ENCODE measurements around the gene ESR2.

GRCh38 chr14:64272019-64272418 is 22.2 kb downstream of the ESR2 start:
- TF ChIP-seq CTCF (IDR thresholded peaks at IDR 0.05; ENCODE audit: low read depth, low read length) = no peak
- TF ChIP-seq EZH2phosphoT487 (IDR thresholded peaks at IDR 0.05; ENCODE audit: low read depth) = no peak

Measured in OCI-LY3 (cell line).